Daoy (cell line): ENCODE measurements around the gene TTC31. TPM values are rescaled to one million over a fixed set of nuclear protein-coding genes. Genes with fewer than 3 reads are reported as not detected.

ENCODE experiments used
- total RNA-seq: library from RNA; depleted of rRNA; stranded (reverse); fragments of >200 nt; shearing (Covaris generic); gene quantifications from 2 replicates; pipeline ENCODE4 v1.2.3, GENCODE V29; 2014; rRNA removed

Gene TTC31
- total RNA-seq, 1 experiment from 2014 or later = 26.3 TPM

Other genes starting within 250 kb of the TTC31 start
- gene SLC4A5, start 139.7 kb upstream of the TTC31 start, total RNA-seq = 0.17 TPM in 1 of 2 replicates, not detected in the other
- 74.5 and 74.8 TPM in 2 replicates for gene DCTN1, start 102.8 kb upstream of the TTC31 start, total RNA-seq
- gene C2orf81, start 61.5 kb upstream of the TTC31 start, total RNA-seq = 1.4 TPM in 2 replicates
- 62.2 and 68.1 TPM in 2 replicates for gene WDR54, start 61.4 kb upstream of the TTC31 start, total RNA-seq
- 5.4 and 6.9 TPM in 2 replicates for gene RTKN, start 41.1 kb upstream of the TTC31 start, total RNA-seq
- 13.8 and 17.8 TPM in 2 replicates for gene INO80B, start 28.0 kb upstream of the TTC31 start, total RNA-seq
- 30.9 and 37.0 TPM in 2 replicates for gene WBP1, start 24.6 kb upstream of the TTC31 start, total RNA-seq
- gene MOGS, start 17.7 kb upstream of the TTC31 start, total RNA-seq = 45.2 and 52.4 TPM in 2 replicates
- gene MRPL53, start 10.4 kb upstream of the TTC31 start, total RNA-seq = 41.5 and 43.9 TPM in 2 replicates
- 8.5 and 8.9 TPM in 2 replicates for gene CCDC142, start 83 bp upstream of the TTC31 start, total RNA-seq
- gene LBX2, start 16.5 kb downstream of the TTC31 start, total RNA-seq = 0.97 and 1.7 TPM in 2 replicates
- 22.8 and 42.1 TPM in 2 replicates for gene PCGF1, start 24.6 kb downstream of the TTC31 start, total RNA-seq
- gene TLX2, start 31.4 kb downstream of the TTC31 start, total RNA-seq = 0.77 TPM in 1 of 2 replicates, not detected in the other
- 1.1 TPM in 1 of 2 replicates, not detected in the other for gene DQX1, start 43.1 kb downstream of the TTC31 start, total RNA-seq
- gene AUP1, start 46.6 kb downstream of the TTC31 start, total RNA-seq = 135 TPM in 2 replicates
- gene HTRA2, start 46.9 kb downstream of the TTC31 start, total RNA-seq = 41.2 and 44.8 TPM in 2 replicates
- 54.5 and 62.0 TPM in 2 replicates for gene LOXL3, start 70.9 kb downstream of the TTC31 start, total RNA-seq
- 19.8 and 20.6 TPM in 2 replicates for gene DOK1, start 71.6 kb downstream of the TTC31 start, total RNA-seq
- gene M1AP, start 165.2 kb downstream of the TTC31 start, total RNA-seq = not detected in 2 replicates
- gene SEMA4F, start 171.2 kb downstream of the TTC31 start, total RNA-seq = 3.4 and 4.2 TPM in 2 replicates